Loucy (cell line): ENCODE results near the gene RASSF4.

Experiments used
- H2AFZ ChIP-seq: fragments of 200-600 bp; sonication (generic); 2 replicates; pipeline ENCODE4 v1.6.0; 2016; ENCODE audit warnings: antibody characterized with exemption, mild to moderate bottlenecking, low read length, moderate library complexity
- H3F3A ChIP-seq: fragments of 200-600 bp; 2 replicates; pipeline ENCODE4 v1.6.0; 2016; ENCODE audit warnings: antibody characterized with exemption, low read depth, mild to moderate bottlenecking
- H3K27me3 ChIP-seq: fragments of 200-600 bp; sonication (generic); 2 replicates; pipeline ENCODE4 v1.6.1; 2014; ENCODE audit warnings: low read length, mild to moderate bottlenecking; ENCODE audit not compliant: insufficient read depth, poor library complexity, severe bottlenecking
- H3K36me3 ChIP-seq: fragments of 200-600 bp; sonication (generic); 2 replicates; pipeline ENCODE4 v1.6.1; 2016; ENCODE audit warnings: low read length; ENCODE audit not compliant: insufficient read depth
- H3K4me1 ChIP-seq: fragments of 200-600 bp; sonication (generic); 2 replicates; pipeline ENCODE4 v1.5.1; 2014; ENCODE audit warnings: low read length, mild to moderate bottlenecking; ENCODE audit not compliant: insufficient read depth, poor library complexity, severe bottlenecking
- H3K4me2 ChIP-seq: fragments of 200-600 bp; sonication (generic); 2 replicates; pipeline ENCODE4 v1.6.0; 2014; ENCODE audit warnings: antibody characterized with exemption, low read length, low read depth, mild to moderate bottlenecking; ENCODE audit not compliant: poor library complexity, severe bottlenecking
- H3K4me3 ChIP-seq: fragments of 200-600 bp; sonication (generic); 2 replicates; pipeline ENCODE4 v1.5.1; 2014; ENCODE audit warnings: low read length, mild to moderate bottlenecking, mixed read lengths; ENCODE audit not compliant: poor library complexity, severe bottlenecking
- H3K79me2 ChIP-seq: fragments of 200-600 bp; sonication (generic); 2 replicates; pipeline ENCODE4 v1.6.1; 2014; ENCODE audit warnings: low read length; ENCODE audit not compliant: insufficient read depth
- H3K9ac ChIP-seq: fragments of 200-600 bp; sonication (generic); 2 replicates; pipeline ENCODE4 v1.6.0; 2014; ENCODE audit warnings: mild to moderate bottlenecking, low read depth, low read length, moderate library complexity; ENCODE audit not compliant: poor library complexity, severe bottlenecking
- H3K9me2 ChIP-seq: fragments of 200-600 bp; sonication (generic); replicated peaks from 2 replicates; pipeline ENCODE4 v1.6.1; 2016; ENCODE audit warnings: low read depth, low read length, mixed read lengths
- H3K9me3 ChIP-seq: fragments of 200-600 bp; sonication (generic); 2 replicates; pipeline ENCODE4 v1.6.1; 2014; ENCODE audit warnings: mild to moderate bottlenecking, antibody characterized with exemption, low read length, low read depth; ENCODE audit not compliant: insufficient read depth
- H4K20me1 ChIP-seq: fragments of 200-600 bp; sonication (generic); 2 replicates; pipeline ENCODE4 v1.6.0; 2014; ENCODE audit warnings: antibody characterized with exemption, low read length, mild to moderate bottlenecking; ENCODE audit not compliant: insufficient read depth, poor library complexity, severe bottlenecking
- CTCF ChIP-seq: fragments of 200-600 bp; sonication (generic); conservative IDR thresholded peaks from 2 replicates; pipeline ENCODE4 v1.5.1; 2014; ENCODE audit warnings: mild to moderate bottlenecking, antibody characterized with exemption, low read length
- EZH2phosphoT487 ChIP-seq: fragments of 200-600 bp; IDR thresholded peaks from 2 replicates; pipeline ENCODE4 v1.6.1; 2018; ENCODE audit warnings: antibody characterized with exemption, mild to moderate bottlenecking, moderate library complexity, borderline replicate concordance

The RASSF4 gene

GRCh38 chr10:44968091-44968490 lies 8.5 kb downstream of the RASSF4 start:
- no peaks in the 10 kb centered on the region for H3K36me3 ChIP-seq
- peak overlapping the region; percentile 48 for H3K9ac ChIP-seq
- no peaks in the 10 kb centered on the region for H3K9me2 ChIP-seq
- H3K79me2 ChIP-seq, result no peaks in the 10 kb centered on the region
- no peak for TF ChIP-seq EZH2phosphoT487
- no peak for TF ChIP-seq CTCF
- H2AFZ ChIP-seq, result peak overlapping the region; percentile 20
- peak overlapping the region; percentile 37 for H3K4me3 ChIP-seq
- H3F3A ChIP-seq, result no peaks in the 10 kb centered on the region
- H3K4me2 ChIP-seq, result peak overlapping the region; percentile 54
- H3K4me1 ChIP-seq, result peaks cover 56% of the 10 kb centered on the region
- H3K27me3 ChIP-seq, result no peaks in the 10 kb centered on the region
- no peaks in the 10 kb centered on the region for H4K20me1 ChIP-seq
- no peaks in the 10 kb centered on the region for H3K9me3 ChIP-seq

DNA sequence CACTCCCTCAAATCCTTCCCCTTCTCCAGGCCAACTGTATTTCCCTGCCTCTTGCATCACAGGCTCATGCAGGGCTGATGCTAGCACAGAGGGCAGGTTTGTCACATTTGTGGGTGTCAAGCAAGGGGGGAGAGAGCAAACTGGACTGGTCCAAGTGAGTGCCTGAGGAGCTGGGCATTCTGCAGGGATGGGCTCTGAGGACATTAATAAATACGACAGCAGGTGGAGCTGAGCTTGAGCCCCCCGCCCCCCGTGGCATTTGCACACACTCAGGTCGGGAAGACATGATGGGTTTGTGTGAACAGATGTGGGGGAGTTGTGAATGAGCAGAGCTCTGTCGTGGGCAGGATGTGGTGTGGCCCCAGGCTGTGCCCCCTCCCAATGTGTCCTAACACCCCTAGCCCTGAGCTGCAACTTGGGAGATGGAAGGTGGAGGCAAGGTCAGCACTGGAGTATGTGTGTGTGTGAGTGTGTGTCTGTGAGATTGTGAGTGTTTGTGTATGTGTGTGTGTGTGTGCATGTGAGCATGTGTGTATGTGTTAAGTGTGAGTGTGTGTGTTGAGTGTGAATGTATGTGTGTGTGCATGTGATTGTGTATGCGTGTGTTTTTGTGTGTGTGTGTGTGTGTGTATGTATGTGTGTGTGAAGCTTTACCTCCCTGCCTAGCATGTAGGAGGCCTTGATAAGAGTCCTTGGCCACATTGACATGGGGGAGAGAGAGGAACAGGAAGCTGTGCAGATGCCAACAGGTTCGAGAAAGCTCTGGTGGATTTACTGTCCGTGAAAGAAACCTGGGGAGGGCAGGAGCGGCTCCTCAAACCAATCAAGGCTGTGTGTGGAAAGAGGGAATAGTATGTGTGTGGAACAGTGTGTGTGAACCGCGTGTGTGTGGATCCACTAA lies 9.1 kb downstream of the RASSF4 start:
- Histone ChIP-seq H3K36me3 (no peaks in the 10 kb centered on the region), H3K4me1 (peaks cover 55% of the 10 kb centered on the region), H3K79me2 (no peaks in the 10 kb centered on the region), H3K4me3 (peak overlapping the region; percentile 37), H4K20me1 (no peaks in the 10 kb centered on the region), H3K9me3 (no peaks in the 10 kb centered on the region), H3K27me3 (no peaks in the 10 kb centered on the region), H3K9me2 (no peaks in the 10 kb centered on the region), H3F3A (no peaks in the 10 kb centered on the region), H3K4me2 (peak overlapping the region; percentile 54), H2AFZ (no peak overlapping the region), H3K9ac (peak overlapping the region; percentile 48)
- TF ChIP-seq CTCF (no peak), EZH2phosphoT487 (no peak)

DNA sequence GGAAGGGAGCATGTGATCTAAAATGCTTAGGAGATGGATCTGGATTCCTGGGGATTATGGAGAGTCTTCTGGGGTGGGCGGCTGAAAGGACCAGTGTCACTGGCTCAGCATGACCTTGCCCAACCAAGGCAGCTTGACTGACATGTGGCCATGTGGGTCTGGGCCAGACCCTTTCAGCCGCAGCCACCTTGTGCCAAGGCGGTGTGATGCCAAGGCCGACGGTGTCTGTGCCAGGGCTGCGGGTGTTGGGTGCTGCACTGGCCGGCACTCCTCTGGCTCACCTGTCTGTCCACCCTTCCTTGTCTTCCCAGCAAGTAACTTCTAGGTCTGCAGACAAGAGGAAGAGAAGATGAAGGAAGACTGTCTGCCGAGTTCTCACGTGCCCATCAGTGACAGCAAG lies 10.3 kb downstream of the RASSF4 start:
- no peaks in the 10 kb centered on the region for H3K9me2 ChIP-seq
- H3K27me3 ChIP-seq, result no peaks in the 10 kb centered on the region
- no peaks in the 10 kb centered on the region for H3K9me3 ChIP-seq
- H3F3A ChIP-seq, result no peaks in the 10 kb centered on the region
- H3K4me3 ChIP-seq, result no peak overlapping the region
- H2AFZ ChIP-seq, result no peak overlapping the region
- peaks cover 55% of the 10 kb centered on the region for H3K4me1 ChIP-seq
- TF ChIP-seq CTCF (no peak), EZH2phosphoT487 (no peak)
- no peak overlapping the region for H3K4me2 ChIP-seq
- H3K79me2 ChIP-seq, result no peaks in the 10 kb centered on the region
- no peak overlapping the region for H3K9ac ChIP-seq
- no peaks in the 10 kb centered on the region for H3K36me3 ChIP-seq
- no peaks in the 10 kb centered on the region for H4K20me1 ChIP-seq
